SU-DHL-6 (cell line): ENCODE data around the gene TMEM100.

ENCODE experiments used
- H2AFZ ChIP-seq: fragments of 200-600 bp; sonication (generic); 2 replicates; pipeline ENCODE4 v1.6.1; 2014; ENCODE audit warnings: low read depth, mild to moderate bottlenecking, moderate library complexity, mixed read lengths, antibody characterized with exemption, low read length; ENCODE audit not compliant: severe bottlenecking
- H3F3A ChIP-seq: fragments of 200-600 bp; shearing (Covaris generic); 2 replicates; pipeline ENCODE4 v1.6.0; 2016; ENCODE audit warnings: antibody characterized with exemption, mild to moderate bottlenecking; ENCODE audit not compliant: insufficient read depth
- H3K27ac ChIP-seq: fragments of 200-600 bp; sonication (generic); 2 replicates; pipeline ENCODE4 v1.5.1; 2016; ENCODE audit warnings: low read depth, mild to moderate bottlenecking, low read length, moderate library complexity, mixed read lengths
- H3K27me3 ChIP-seq: fragments of 200-600 bp; sonication (generic), shearing (Covaris generic); 2 replicates; pipeline ENCODE4 v1.6.0; 2014; ENCODE audit warnings: mild to moderate bottlenecking, low read length
- H3K36me3 ChIP-seq: fragments of 200-600 bp; sonication (generic); 2 replicates; pipeline ENCODE4 v1.6.1; 2014; ENCODE audit warnings: mild to moderate bottlenecking, low read length, mixed read lengths
- H3K4me2 ChIP-seq: fragments of 300-600, 200-600 bp; shearing (Covaris generic), sonication (generic); 2 replicates; pipeline ENCODE4 v1.6.0; 2014; ENCODE audit warnings: low read length, low read depth, mild to moderate bottlenecking; ENCODE audit not compliant: poor library complexity, severe bottlenecking
- H3K4me3 ChIP-seq: fragments of 200-600 bp; sonication (generic); 2 replicates; pipeline ENCODE4 v1.5.1; 2014; ENCODE audit warnings: antibody characterized with exemption, low read length, mild to moderate bottlenecking, mixed read lengths; ENCODE audit not compliant: insufficient read depth, poor library complexity, severe bottlenecking
- H3K79me2 ChIP-seq: fragments of 200-600 bp; sonication (generic); 2 replicates; pipeline ENCODE4 v1.6.1; 2014; ENCODE audit warnings: mild to moderate bottlenecking, low read length, moderate library complexity; ENCODE audit not compliant: insufficient read depth
- H3K9ac ChIP-seq: fragments of 200-600 bp; sonication (generic); 2 replicates; pipeline ENCODE4 v1.7.0; 2014; ENCODE audit warnings: mild to moderate bottlenecking, low read length
- H3K9me2 ChIP-seq: fragments of 200-600 bp; sonication (generic); replicated peaks from 2 replicates; pipeline ENCODE4 v1.6.1; 2014; ENCODE audit warnings: low read length; ENCODE audit not compliant: insufficient read depth
- H3K9me3 ChIP-seq: fragments of 200-600 bp; sonication (generic); 2 replicates; pipeline ENCODE4 v1.6.1; 2014; ENCODE audit warnings: low read length, mixed read lengths; ENCODE audit not compliant: insufficient read depth
- H4K20me1 ChIP-seq: fragments of 200-600 bp; sonication (generic); 2 replicates; pipeline ENCODE4 v1.6.1; 2014; ENCODE audit warnings: low read depth, mild to moderate bottlenecking, antibody characterized with exemption, low read length, moderate library complexity, mixed read lengths
- CTCF ChIP-seq: fragments of 200-600 bp; sonication (generic); IDR thresholded peaks from one replicate; pipeline ENCODE4 v1.5.1; 2017; ENCODE audit warnings: antibody characterized with exemption, mild to moderate bottlenecking, low read length, moderate library complexity; ENCODE audit not compliant: insufficient read depth, poor library complexity, severe bottlenecking
- EZH2phosphoT487 ChIP-seq: fragments of 200-600 bp; sonication (generic), shearing (Covaris generic); conservative IDR thresholded peaks from 2 replicates; pipeline ENCODE4 v1.6.1; 2018; ENCODE audit warnings: mild to moderate bottlenecking, antibody characterized with exemption, low read length, moderate library complexity, mixed read lengths

The TMEM100 gene

GRCh38 chr17:55691666-55692065, 31.0 kb downstream of the TMEM100 start:
- Histone ChIP-seq H3K27me3 (no peaks in the 10 kb centered on the region), H3K79me2 (no peaks in the 10 kb centered on the region), H3K9me2 (no peaks in the 10 kb centered on the region), H3K4me3 (no peak overlapping the region), H4K20me1 (no peaks in the 10 kb centered on the region), H2AFZ (no peak overlapping the region), H3K9ac (no peak overlapping the region), H3K4me2 (no peak overlapping the region), H3F3A (no peaks in the 10 kb centered on the region), H3K27ac (no peak overlapping the region), H3K36me3 (no peaks in the 10 kb centered on the region), H3K9me3 (no peaks in the 10 kb centered on the region; the same call in 1 of the 2 replicates)
- TF ChIP-seq CTCF (no peak), EZH2phosphoT487 (no peak)

GRCh38 chr17:55690105-55690508, 32.6 kb downstream of the TMEM100 start:
- H3K27me3 ChIP-seq = no peaks in the 10 kb centered on the region
- H3K79me2 ChIP-seq = no peaks in the 10 kb centered on the region
- no peaks in the 10 kb centered on the region for H3K9me2 ChIP-seq
- H3K36me3 ChIP-seq = no peaks in the 10 kb centered on the region
- no peaks in the 10 kb centered on the region for H3F3A ChIP-seq
- H3K27ac ChIP-seq = no peak overlapping the region
- TF ChIP-seq CTCF = no peak
- H4K20me1 ChIP-seq = no peaks in the 10 kb centered on the region
- no peak overlapping the region for H3K4me3 ChIP-seq
- no peak overlapping the region for H2AFZ ChIP-seq
- no peak overlapping the region for H3K9ac ChIP-seq
- no peaks in the 10 kb centered on the region; the same call in 1 of the 2 replicates for H3K9me3 ChIP-seq
- no peak overlapping the region for H3K4me2 ChIP-seq

- H3K9me3 ChIP-seq = no peaks in the 10 kb centered on the region; the same call in 1 of the 2 replicates
- no peaks in the 10 kb centered on the region for H3F3A ChIP-seq
- H3K9me2 ChIP-seq = no peaks in the 10 kb centered on the region
- H3K36me3 ChIP-seq = no peaks in the 10 kb centered on the region
- H3K4me2 ChIP-seq = no peak overlapping the region
- no peak overlapping the region for H3K9ac ChIP-seq
- no peak overlapping the region for H3K4me3 ChIP-seq
- H4K20me1 ChIP-seq = no peaks in the 10 kb centered on the region
- TF ChIP-seq EZH2phosphoT487 = no peak
- no peak for TF ChIP-seq CTCF
- H3K27me3 ChIP-seq = no peaks in the 10 kb centered on the region
- H3K27ac ChIP-seq = no peak overlapping the region
- no peak overlapping the region for H2AFZ ChIP-seq
- no peaks in the 10 kb centered on the region for H3K79me2 ChIP-seq
Measured at GRCh38 chr17:55689672-55690071, 33.0 kb downstream of the TMEM100 start.
